Psoas muscle (tissue), 8 donors: ENCODE measurements around the gene STAT4. TPM values are rescaled to one million over a fixed set of nuclear protein-coding genes. Genes with fewer than 3 reads are reported as not detected.
A peak's percentile ranks its signal among the peaks of the same experiment; 100 is the strongest.

Source experiments
- ATAC-seq, 4 donors: fragments of 200-7000 bp; cut with Tn5 transposase; one replicate each; pipeline ENCODE4 v1.9.1; 2020; ENCODE audit warnings: moderate library complexity in 3 of 4, mild to moderate bottlenecking in 2 of 4
- DNase-seq, 2 donors: peaks; one replicate each; pipeline ENCODE4 v3.0.0-alpha.2; 2020
- H3K27ac ChIP-seq: fragments of 200-600 bp; one replicate; pipeline ENCODE4 v1.8.0; 2022
- H3K27me3 ChIP-seq, 3 donors: fragments of 200-600 bp in 1 of 3; one replicate each; pipeline versions ENCODE4 v1.6.1 to v1.8.0; 2013 to 2022; ENCODE audit warnings: low read length in 2 of 3, mild to moderate bottlenecking in 2 of 3, moderate library complexity in 1 of 3; ENCODE audit not compliant: insufficient read depth in 3 of 3
- H3K36me3 ChIP-seq, 2 donors: fragments of 200-600 bp in 1 of 2; one replicate each; pipeline versions ENCODE4 v1.6.1 to v1.8.0; 2013 to 2022; ENCODE audit warnings: low read depth in 1 of 2, mild to moderate bottlenecking in 1 of 2, moderate library complexity in 1 of 2; ENCODE audit not compliant: insufficient read depth in 1 of 2
- H3K4me1 ChIP-seq: fragments of 200-600 bp; one replicate; pipeline ENCODE4 v1.8.0; 2022
- H3K4me3 ChIP-seq: fragments of 200-600 bp; one replicate; pipeline ENCODE4 v1.8.0; 2022; ENCODE audit warnings: mild to moderate bottlenecking
- H3K9me3 ChIP-seq: fragments of 200-600 bp; one replicate; pipeline ENCODE4 v1.8.0; 2022
- WGBS, 3 donors: extraction: QIAGEN DNeasy Blood & Tissue Kit; methylation state at CpG; one replicate each; pipeline versions ENCODE4 v1.1.6 to v1.1.7; 2013; 5-methylcytosine and 5-hydroxymethylcytosine counted together
- intact Hi-C, 2 donors: fragments of 100-400 bp; cut with DNase I; formaldehyde crosslinking; loops; one replicate each; pipeline versions ENCODE4 v1.11.0 to v1.14.2; 2022
- polyA plus RNA-seq, 3 donors: library from polyadenylated mRNA; stranded (reverse); fragments of 200-250 nt; gene quantifications; one replicate each; pipeline ENCODE4 v1.2.3, GENCODE V29; 2013
- total RNA-seq, 4 donors: library from RNA; stranded (reverse); fragmentation: NEBNext Ultra II Directional in 2 of 4; extraction: Animal tissue kit (Norgen Biotek cat#: 25700) in 2 of 4; gene quantifications; one replicate each; pipeline versions ENCODE4 v1.2.1 to v1.2.4, GENCODE V29; 2021 to 2023
- TF ChIP-seq, protein P1 (sequence below): fragments of 200-600 bp; IDR thresholded peaks from one replicate; pipeline ENCODE4 v1.8.0; 2022; ENCODE audit warnings: antibody characterized with exemption
- donor health status: healthy with polysubstance abuse.
- donor health status: DM: no; HTN: no; CAD: no; lungs with moderate emphysema.
- donor health status: Bipolar disorder and iron deficiency.
- donor health status: healthy.
- donor health status: DM: yes; HTN: yes; CAD: no.
- donor health status: DM: no; HTN: no; CAD: no.
- donor health status: DM: no; HTN: no; CAD: no.
- donor health status: DM: yes; HTN: yes; CAD: no.

The STAT4 gene
- total and polyA plus RNA-seq, 7 donors = 0.19 to 0.56 (median 0.30) TPM

DNA sequence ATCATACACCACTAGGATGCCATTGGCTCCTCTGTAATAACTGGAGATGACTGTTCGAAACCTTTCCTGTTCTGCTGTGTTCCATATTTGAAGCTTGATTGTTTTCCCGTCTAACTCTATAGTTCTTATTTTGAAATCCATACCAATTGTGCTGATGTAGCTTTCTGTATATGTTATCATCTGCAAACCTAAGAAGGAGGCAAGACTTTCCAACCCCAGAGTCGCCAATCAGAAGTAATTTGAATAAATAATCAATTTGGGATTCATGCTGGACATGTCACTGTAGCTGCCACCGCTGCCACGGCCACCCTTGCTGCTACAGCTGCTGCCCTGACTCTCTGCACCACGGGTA, 157.5 kb downstream of the STAT4 start:
- Histone ChIP-seq H3K27me3 (no peaks in the 10 kb centered on the region), H3K4me3 (no peak overlapping the region), H3K36me3 (peaks cover 27 to 100% of the 10 kb centered on the region in 2 donors), H3K4me1 (no peaks in the 10 kb centered on the region), H3K9me3 (no peaks in the 10 kb centered on the region), H3K27ac (no peak overlapping the region)
- no peak for DNase-seq
- 95 to 99% (median 95%) methylated on average over 6 of the region's 6 CpGs for WGBS, 3 donors
- TF ChIP-seq, protein P1, sequence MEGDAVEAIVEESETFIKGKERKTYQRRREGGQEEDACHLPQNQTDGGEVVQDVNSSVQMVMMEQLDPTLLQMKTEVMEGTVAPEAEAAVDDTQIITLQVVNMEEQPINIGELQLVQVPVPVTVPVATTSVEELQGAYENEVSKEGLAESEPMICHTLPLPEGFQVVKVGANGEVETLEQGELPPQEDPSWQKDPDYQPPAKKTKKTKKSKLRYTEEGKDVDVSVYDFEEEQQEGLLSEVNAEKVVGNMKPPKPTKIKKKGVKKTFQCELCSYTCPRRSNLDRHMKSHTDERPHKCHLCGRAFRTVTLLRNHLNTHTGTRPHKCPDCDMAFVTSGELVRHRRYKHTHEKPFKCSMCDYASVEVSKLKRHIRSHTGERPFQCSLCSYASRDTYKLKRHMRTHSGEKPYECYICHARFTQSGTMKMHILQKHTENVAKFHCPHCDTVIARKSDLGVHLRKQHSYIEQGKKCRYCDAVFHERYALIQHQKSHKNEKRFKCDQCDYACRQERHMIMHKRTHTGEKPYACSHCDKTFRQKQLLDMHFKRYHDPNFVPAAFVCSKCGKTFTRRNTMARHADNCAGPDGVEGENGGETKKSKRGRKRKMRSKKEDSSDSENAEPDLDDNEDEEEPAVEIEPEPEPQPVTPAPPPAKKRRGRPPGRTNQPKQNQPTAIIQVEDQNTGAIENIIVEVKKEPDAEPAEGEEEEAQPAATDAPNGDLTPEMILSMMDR = no peak
- no peak for ATAC-seq
- intact Hi-C loops = loop anchor here in 1 of 2 donors (5.0 kb wide), 1 partner anchor 66 kb away; no protein-coding TSS in a partner anchor

GRCh38 chr2:190990132-190990531, 160.7 kb downstream of the STAT4 start:
- intact Hi-C loops = loop anchor here in 1 of 2 donors (5.0 kb wide), 1 partner anchor 63 kb away; no protein-coding TSS in a partner anchor
- Histone ChIP-seq H3K4me1 (no peaks in the 10 kb centered on the region), H3K36me3 (peaks cover 20 to 100% of the 10 kb centered on the region in 2 donors), H3K27ac (no peak overlapping the region), H3K27me3 (no peaks in the 10 kb centered on the region), H3K9me3 (no peaks in the 10 kb centered on the region), H3K4me3 (no peak overlapping the region)
- TF ChIP-seq, protein P1 = no peak
- 41 to 49% (median 42%) methylated on average over 6 of the region's 6 CpGs for WGBS, 3 donors
- peak in 2 of 4 donors; percentile 28 to 46 for ATAC-seq
- DNase-seq = no peak

GRCh38 chr2:190988910-190989309, 161.9 kb downstream of the STAT4 start:
- ATAC-seq (no peak), DNase-seq (no peak)
- Histone ChIP-seq H3K27ac (no peak overlapping the region), H3K36me3 (peaks cover 22 to 100% of the 10 kb centered on the region in 2 donors), H3K9me3 (no peaks in the 10 kb centered on the region), H3K4me1 (no peaks in the 10 kb centered on the region), H3K27me3 (no peaks in the 10 kb centered on the region), H3K4me3 (no peak overlapping the region)
- 87 to 96% (median 95%) methylated on average over 3 of the region's 3 CpGs for WGBS, 3 donors
- intact Hi-C loops = no loop called here
- TF ChIP-seq, protein P1 = no peak

DNA sequence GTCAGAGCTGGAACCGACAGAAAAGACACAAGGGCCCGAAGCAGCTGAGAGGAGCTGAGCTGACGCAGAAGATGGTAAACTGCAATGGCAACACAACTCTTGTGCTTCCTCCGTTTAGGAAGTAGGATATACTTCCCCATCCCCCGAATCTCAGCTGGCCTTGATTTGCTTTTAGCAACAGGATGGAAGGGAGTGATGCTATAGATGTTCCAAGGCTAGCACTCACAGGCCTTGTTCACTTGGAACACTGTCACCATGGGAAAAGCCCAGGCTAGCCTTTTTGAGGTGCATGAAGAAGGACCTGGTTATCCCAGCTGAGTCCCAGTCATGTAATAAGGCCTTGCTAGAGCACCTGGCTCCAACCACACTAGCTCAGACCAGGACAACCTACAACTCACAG, 162.9 kb downstream of the STAT4 start:
- Histone ChIP-seq H3K27me3 (no peaks in the 10 kb centered on the region), H3K9me3 (no peaks in the 10 kb centered on the region), H3K4me3 (no peak overlapping the region), H3K36me3 (peaks cover 23 to 100% of the 10 kb centered on the region in 2 donors), H3K4me1 (no peaks in the 10 kb centered on the region), H3K27ac (no peak overlapping the region)
- no peak for ATAC-seq
- 93 to 96% (median 94%) methylated on average over 5 of the region's 5 CpGs for WGBS, 3 donors
- intact Hi-C loops = no loop called here
- DNase-seq = no peak
- TF ChIP-seq, protein P1 = no peak

DNA sequence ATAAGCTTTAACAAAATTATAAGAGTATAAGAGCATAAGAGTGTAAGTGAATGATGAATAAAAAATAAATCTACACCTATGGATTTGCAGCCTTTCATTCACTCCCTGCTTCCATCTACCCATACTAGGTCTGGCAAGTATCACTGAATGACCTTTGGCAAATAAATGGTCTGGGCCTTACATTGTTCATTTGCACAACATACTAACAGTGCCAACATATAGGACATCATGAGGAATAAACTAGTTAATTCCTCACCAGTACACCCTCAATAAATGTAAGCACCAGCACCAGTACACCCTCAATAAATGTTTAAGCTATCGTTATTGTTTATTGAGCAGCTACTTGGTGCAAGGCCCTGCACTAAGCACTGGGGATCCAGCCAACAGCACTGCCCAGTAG, 163.7 kb downstream of the STAT4 start:
- TF ChIP-seq, protein P1 = no peak
- H3K27me3 ChIP-seq = no peaks in the 10 kb centered on the region
- no peak overlapping the region for H3K4me3 ChIP-seq
- DNase-seq (no peak), ATAC-seq (no peak)
- no peaks in the 10 kb centered on the region for H3K4me1 ChIP-seq
- no peaks in the 10 kb centered on the region for H3K9me3 ChIP-seq
- intact Hi-C loops = no loop called here
- WGBS, 3 donors = 96 to 99% (median 96%) methylated on average over 1 of the region's 1 CpG
- H3K36me3 ChIP-seq = peaks cover 28 to 100% of the 10 kb centered on the region in 2 donors
- no peak overlapping the region for H3K27ac ChIP-seq
